Activated naive CD8-positive, alpha-beta T cell treated with anti-CD3 and anti-CD28 coated beads, Interleukin-2, amount 50 U/mL, for 16 hours (primary cell): ENCODE results near the gene CKS1B.
A peak's percentile ranks its signal among the peaks of the same experiment; 100 is the strongest.
"Not testable (repeated sequence)": the region's sequence is repeated elsewhere in the genome, so short reads cannot be mapped to it uniquely, and the experiment has no call there.

Source experiments
- DNase-seq: peaks from one replicate; pipeline ENCODE4 v3.0.0-alpha.2; 2020; ENCODE audit warnings: low read depth, low spot score

CKS1B gene

DNA sequence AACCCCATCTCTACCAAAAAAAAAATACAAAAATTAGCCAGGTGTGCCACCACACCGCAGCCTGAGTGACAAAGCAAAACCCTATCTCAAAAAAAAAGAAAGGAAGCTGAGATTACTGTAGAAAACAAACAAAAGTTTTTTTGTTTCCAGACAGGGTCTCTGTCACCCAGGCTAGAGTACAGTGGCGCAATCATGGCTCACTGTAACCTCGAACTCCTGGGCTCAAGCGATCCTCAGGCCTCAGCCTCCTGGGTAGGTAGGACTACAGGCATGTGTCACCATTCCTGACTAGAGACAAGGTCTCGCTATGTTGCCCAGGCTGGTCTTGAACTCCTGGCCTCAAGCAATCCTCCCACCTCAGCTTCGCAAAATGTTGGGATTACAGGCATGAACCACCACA is 10.1 kb upstream of the CKS1B start:
- DNase-seq: no peak

GRCh38 chr1:154966111-154966510 is 8.4 kb upstream of the CKS1B start:
- DNase-seq: no peak

GRCh38 chr1:154967331-154967950 is 7.0 kb upstream of the CKS1B start:
- DNase-seq: no peak

DNA sequence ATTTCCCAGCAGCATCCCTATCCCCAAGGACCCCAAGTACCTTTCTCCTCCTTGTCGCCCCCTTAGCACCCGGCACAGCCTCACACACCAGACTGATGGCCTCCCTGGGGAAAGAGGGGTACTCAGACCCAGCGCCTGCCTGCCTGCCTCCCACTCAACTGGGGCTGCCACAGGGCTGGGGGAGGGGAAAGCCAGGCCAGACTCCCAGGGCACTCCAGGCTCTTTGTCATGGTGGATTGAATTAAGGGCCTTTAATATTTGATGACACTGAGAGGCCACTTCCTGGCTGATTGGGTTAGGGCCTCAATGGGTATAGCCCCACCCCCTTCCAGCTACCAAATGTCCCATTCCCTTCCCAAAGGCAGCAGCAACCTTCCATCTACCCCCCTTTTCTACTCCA is 5.8 kb upstream of the CKS1B start:
- DNase-seq: no peak

GRCh38 chr1:154969246-154969645 is 5.2 kb upstream of the CKS1B start:
- no peak for DNase-seq

DNA sequence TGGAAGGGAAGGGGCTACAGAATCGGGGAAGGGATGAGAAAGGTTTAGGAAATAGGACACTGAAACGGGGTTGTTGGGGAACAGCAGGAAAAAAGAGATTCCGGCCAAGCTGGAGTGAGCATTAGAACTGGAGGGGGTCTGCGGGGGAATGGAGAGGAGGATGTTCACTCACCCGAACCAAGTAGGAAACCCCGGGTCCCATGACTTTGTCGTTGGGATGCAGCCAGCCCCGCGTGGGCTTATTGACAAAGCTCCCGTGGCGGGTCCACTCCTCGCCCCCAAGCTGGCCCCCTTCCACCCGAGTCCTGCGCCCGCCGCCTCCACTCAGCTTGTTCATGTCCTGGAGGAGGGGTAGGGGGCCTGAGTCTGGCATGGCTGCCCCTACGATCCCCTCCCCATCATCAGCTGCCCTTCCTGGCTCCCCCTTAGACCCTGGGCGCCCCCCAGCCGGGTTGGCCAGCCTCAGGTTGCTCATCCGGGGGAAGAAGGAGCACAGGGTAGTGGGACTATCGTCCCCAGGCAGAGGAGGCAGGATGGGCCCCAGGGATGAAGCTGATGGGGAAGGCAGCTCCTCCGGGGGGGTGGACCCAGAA is 4.5 kb upstream of the CKS1B start:
- no peak for DNase-seq

DNA sequence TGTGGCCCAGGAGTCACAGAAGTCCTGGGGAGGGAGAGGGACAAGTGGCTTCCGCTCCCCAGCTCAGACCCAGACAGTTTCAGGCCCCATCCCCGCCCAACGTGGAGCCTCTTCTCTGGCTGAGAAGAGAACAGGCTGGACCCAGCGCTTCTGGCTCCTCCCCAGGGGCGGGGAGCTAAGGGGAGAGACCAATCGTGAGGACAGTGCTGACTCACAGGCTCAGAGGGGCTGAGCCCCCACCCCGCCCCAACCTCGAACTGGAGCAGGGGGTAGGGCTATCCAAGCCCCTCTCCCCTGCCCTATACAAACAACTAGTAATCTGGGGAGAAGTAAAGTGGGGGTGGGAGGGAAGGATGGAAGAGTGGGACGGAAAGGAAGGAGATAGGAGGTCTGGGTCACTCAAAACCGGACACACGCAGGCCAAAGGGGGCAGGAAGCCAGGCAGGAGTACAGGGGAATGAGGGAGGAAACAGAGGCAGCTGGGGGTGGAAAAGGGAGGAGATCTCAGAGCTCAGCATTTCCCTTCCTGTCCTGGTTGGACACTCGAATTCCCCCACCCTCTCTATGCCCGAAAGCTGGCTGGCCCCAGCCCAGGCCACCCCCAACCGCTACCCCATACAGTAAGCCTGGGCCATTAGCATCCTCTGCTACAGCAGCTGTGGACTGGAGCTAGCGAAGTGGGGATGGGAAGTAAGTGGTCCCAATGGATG is 3.7 kb upstream of the CKS1B start, which contains the start of gene SHC1:
SHC1 (minus strand) TSS at position 117 of the 710 bp plus-strand sequence. CDS start 221 bp downstream, outside the sequence.
- DNase-seq: no peak

DNA sequence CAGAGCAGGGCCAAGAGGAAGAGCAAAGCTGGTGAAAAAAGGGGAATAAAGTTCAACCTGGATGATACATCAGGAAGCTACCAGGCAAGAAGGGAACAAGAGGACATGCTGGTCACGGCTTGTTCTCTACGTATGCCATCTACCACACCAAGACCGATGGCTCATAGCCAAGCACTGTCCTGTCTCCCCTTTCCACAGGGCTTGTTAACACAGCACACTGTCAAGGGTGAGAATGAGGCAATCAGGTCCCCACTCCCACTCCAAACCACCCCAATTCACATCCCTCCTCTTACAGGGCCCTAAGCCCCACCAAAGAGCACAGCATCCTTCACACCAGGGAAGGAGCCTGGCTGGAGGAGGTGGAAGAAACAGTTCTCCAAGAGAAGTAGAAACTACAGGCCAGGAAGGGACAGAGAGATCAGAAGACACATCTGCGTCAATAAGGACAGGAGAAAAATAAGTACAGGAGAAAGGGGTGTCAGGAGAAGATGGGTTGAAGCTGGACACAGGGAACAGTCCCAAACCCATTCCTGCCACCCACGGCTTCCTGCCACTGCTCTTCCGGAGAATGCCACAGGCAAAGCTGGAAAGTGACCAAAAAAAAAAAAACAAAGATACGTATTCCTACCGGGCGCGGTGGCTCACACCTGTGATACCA is 3.0 kb upstream of the CKS1B start:
- DNase-seq: no peak

GRCh38 chr1:154972213-154972516 is 2.3 kb upstream of the CKS1B start:
- DNase-seq: no peak

DNA sequence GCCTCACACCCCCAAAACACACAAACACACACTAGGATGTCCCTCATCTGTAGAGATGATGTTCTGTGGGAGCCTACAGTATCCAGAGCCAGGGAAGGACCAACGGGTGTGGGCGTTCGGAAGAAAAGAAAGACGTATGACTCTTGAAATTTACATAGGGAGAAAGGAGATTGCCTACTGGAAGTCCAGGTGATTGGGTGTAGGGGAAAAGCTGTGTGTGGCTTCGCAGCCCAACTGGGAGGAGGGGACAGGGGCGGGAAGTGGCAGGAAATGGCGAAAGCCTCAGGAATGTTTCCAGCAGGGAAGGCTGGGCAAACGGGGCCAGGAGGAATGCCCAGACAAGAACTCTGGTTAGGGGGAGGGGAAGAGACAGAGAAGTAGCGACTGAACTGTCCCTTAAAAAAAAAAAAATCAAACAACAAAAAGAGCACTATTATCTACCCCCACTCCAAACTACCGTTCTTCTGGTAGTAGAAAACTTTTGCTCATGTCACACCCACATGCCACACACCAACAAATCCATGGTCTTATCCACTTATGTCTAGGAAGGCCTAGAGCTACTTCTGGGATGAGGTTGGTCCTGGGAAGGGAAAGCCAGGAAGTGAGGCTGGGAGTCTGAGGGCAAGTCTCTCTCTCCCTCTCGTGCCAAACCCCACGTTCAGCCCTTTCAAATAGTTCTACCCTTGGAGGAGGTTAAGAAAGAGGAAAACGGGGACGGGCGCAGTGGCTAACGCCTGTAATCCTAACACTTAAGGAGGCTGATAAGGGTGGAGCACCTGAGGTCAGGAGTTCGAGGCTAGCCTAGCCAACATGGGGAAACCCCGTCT is 1.8 kb upstream of the CKS1B start:
- no peak for DNase-seq

DNA sequence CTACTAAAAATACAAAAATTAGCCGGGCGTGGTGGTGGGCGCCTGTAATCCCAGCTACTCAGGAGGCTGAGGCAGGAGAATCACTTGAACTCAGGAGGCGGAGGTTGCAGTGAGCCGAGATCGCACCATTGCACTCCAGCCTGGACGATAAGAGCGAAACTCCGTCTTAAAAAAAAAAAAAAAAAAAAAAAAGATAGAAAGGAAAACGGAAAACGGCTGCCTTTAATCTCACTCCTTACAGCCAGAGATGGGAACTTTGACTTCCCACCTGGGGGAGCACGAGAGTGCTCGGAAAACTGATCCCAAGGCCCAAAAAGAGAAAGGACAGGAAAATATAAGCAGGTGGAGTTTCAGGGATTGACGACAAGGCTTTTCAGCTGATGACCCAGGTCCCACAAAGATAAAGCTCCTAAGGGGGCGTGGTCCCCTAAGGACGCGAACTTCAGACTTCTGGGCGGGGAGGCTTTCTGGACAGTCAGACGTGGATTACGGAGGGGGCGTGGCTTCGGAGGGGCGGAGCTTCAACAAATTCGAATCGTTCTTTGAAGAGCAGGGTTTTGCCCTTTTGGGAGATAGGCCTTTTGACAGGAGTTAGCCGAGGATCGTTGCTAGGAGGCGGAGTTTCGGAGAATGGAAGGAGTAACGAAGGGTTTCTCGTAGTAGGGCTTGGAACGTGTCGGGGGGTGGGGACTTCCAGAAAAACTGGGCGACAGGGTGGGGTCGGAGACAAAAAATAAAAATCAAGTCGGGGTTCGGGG is 958 bp upstream of the CKS1B start:
- DNase-seq: peak; percentile 78

DNA sequence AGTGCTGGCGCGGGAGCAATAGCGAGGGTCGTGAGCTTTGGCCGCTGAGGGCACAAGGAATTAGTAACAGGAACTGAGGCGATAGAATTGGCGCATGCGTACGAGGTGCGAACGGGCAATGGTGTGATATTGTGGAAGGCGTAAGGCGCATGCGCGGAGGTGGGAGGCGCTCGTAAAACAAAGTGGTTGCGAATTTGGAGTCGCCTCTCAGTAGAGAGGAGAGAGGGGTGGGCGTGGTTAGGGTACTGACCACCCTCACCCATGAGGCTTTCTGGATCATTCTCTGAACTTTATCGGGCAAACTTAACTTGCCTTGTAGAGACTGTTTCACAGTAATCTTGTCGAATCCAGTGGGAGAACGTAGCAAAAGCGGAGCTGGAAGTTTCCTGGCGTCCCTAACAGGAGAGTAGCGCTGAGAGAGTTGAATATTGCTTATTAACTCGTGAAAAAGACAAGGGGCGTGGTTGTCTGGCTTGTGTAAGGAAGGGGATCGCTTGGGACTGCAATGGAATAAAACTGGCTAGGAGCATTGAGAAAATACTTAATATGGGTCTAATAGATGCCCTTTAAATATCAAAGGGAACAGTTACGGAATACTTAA is 427 bp downstream of the CKS1B start:
- peak; percentile 81 for DNase-seq

- DNase-seq: peak; percentile 23
These were observed 1.1 kb downstream of the CKS1B start for GRCh38 chr1:154975409-154976059.

DNA sequence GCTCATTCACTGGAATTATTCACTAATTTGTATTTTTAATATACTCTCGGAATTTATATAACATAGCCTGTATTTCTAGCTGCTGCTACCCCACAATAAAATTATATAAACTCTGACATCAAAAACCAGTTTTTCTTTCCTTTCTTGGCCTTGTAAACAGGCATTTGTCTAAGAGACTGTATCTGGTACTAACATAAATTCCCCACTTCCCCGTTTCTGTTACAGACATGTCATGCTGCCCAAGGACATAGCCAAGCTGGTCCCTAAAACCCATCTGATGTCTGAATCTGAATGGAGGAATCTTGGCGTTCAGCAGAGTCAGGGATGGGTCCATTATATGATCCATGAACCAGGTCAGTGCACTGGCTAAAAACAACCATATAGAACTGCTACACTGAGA is 3.3 kb downstream of the CKS1B start:
- DNase-seq: not testable (repeated sequence)

DNA sequence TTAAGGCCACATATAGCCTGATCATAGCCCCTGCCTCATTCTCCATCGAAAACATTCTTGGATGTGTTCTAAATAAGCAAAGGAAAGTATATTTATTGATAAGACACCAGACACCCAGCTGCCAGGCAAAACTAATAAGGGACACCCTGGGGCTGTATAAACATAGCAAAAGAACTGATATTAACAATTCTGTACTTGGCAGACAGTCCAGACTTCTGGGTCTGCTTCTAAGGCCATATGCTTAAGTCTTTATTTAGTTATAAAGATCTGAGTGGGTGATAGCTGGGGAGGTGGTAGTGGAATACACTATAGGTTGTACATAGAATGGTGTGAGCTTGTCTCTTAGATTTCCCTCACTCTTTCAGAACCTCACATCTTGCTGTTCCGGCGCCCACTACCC is 3.9 kb downstream of the CKS1B start:
- no peak for DNase-seq

- no peak for DNase-seq
These were observed 7.9 kb downstream of the CKS1B start for GRCh38 chr1:154982341-154982740.

DNA sequence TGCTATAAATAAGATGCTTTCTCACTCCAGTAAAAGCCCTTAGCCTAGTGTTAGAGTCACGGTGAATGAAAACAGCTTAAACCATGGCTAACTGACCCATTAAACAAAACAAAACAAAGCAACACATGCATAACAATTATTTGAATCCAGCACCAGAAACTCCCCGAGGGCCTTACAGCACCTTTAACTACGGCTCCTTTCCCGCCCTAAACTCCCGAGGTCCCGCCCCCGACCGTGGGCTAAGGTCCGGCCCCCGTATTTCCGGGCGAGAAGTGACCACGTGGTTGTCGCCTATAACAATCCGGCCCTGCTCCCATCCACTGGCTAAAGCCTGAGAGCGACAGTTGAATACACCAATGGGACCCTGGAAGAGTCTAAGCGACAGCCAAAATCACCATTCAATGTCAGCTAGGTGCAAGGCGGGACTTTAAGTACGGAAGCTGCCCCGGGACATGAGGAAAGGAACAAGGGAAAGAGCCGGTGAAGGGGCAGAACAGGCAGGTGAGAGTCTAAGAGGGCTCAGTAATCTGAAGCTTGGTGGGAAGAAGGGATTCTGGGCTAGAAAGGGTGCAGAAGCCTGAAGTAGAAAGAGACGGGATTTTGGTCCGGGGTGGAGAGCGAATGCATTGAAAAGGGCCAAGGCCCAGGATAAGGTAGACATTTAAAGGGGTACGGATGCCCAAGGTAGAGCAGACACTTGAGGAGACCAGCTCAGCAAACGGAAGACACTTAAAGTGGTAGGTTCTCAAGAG is 8.6 kb downstream of the CKS1B start, which contains the start of gene FLAD1:
FLAD1 (plus strand) TSS at position 448 of the 752 bp plus-strand sequence. CDS start 351 bp downstream, outside the sequence.
- peak; percentile 92 for DNase-seq

DNA sequence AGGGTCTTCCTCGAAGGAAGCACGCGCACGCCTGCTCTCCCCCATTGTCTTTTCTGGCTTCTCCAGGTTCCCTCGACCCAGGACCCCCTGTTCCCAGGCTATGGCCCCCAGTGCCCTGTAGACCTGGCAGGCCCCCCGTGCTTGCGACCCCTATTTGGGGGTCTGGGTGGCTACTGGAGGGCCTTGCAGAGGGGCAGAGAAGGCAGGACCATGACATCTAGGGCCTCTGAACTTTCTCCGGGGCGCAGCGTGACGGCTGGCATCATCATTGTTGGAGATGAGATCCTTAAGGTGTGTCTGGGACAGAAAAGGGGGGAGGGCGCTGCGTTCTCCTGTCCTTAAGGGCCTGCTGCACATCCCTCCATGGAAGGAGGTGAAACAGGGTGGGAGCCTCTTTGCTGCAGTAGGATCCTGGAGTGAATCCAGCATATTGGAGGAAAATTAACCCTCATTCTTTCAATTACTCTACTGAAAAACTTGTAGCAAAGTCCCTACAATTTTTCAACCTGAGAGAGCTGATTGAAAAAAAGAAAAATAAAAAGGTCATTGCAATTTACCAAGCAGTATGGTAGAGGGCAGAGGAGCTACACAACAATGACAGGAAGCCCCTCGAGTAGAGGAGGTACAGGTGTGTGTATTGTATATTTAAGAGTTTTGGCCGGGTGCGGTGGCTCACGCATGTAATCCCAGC is 9.4 kb downstream of the CKS1B start:
- DNase-seq: no peak

DNA sequence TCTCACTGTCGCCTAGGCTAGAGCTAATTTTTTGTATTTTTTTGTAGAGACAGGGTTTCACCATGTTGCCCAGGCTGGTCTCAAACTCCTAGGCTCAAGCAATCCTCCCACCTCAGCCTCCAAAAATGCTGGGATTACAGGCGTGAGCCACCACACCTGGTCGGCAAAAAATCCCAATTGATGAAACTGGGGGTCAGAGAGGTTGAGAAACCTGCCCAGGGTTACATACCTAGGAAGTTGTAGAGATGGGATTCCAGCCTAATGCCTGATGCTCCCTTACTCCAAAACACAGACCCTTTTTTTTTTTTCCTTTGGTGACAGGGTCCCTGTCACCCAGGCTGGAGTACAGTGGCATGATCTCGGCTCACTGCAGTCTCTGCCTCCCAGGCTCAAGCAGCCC is 12.3 kb downstream of the CKS1B start:
- DNase-seq: not testable (repeated sequence)
